Liver (tissue), 9 donors: ENCODE results near the gene LRRC28. TPM values are rescaled to one million over a fixed set of nuclear protein-coding genes. Genes with fewer than 3 reads are reported as not detected.

Experiments
- DNase-seq: peaks from one replicate; pipeline ENCODE4 v3.0.0-alpha.2; 2017; ENCODE audit warnings: low spot score
- H3K27ac ChIP-seq, 2 donors: one replicate each; pipeline ENCODE4 v1.7.0; 2013; ENCODE audit warnings: inconsistent platforms in 2 of 2, low read length in 2 of 2, control low read depth in 1 of 2, low read depth in 1 of 2, mild to moderate bottlenecking in 1 of 2
- H3K27me3 ChIP-seq, 4 donors: one replicate each; pipeline versions ENCODE4 v1.6.1 to v1.7.0; 2013; ENCODE audit warnings: low read length in 3 of 4, inconsistent platforms in 1 of 4, mild to moderate bottlenecking in 1 of 4, moderate library complexity in 1 of 4; ENCODE audit not compliant: control insufficient read depth in 4 of 4, insufficient read depth in 4 of 4
- H3K36me3 ChIP-seq, 4 donors: one replicate each; pipeline versions ENCODE4 v1.6.1 to v1.7.0; 2013; ENCODE audit warnings: low read length in 3 of 4, mild to moderate bottlenecking in 3 of 4, low read depth in 1 of 4, moderate library complexity in 1 of 4; ENCODE audit not compliant: control insufficient read depth in 4 of 4, insufficient read depth in 3 of 4
- H3K4me1 ChIP-seq, 4 donors: one replicate each; pipeline versions ENCODE4 v1.6.1 to v1.7.0; 2013; ENCODE audit warnings: low read length in 3 of 4, mild to moderate bottlenecking in 3 of 4, moderate library complexity in 1 of 4; ENCODE audit not compliant: control insufficient read depth in 4 of 4, insufficient read depth in 4 of 4
- H3K4me3 ChIP-seq, 3 donors: one replicate each; pipeline versions ENCODE4 v1.6.1 to v1.7.0; 2013; ENCODE audit warnings: low read length in 3 of 3, control low read depth in 1 of 3, low read depth in 1 of 3, mild to moderate bottlenecking in 1 of 3
- H3K9ac ChIP-seq, 2 donors: one replicate each; pipeline ENCODE4 v1.7.0; 2013; ENCODE audit warnings: low read length in 2 of 2, mild to moderate bottlenecking in 2 of 2, moderate library complexity in 2 of 2, control low read depth in 1 of 2, low read depth in 1 of 2
- H3K9me3 ChIP-seq, 4 donors: one replicate each; pipeline versions ENCODE4 v1.6.1 to v1.7.0; 2013; ENCODE audit warnings: low read length in 3 of 4; ENCODE audit not compliant: control insufficient read depth in 4 of 4
- ATF3 ChIP-seq: IDR thresholded peaks from 2 replicates; pipeline ENCODE4 v1.6.1; 2016; ENCODE audit warnings: antibody characterized with exemption
- EGR1 ChIP-seq, 2 donors: IDR thresholded peaks; 2 replicates each; pipeline ENCODE4 v1.6.1; 2016 to 2018; ENCODE audit warnings: antibody characterized with exemption in 2 of 2, low read depth in 2 of 2
- FOXA2 ChIP-seq: IDR thresholded peaks from 2 replicates; pipeline ENCODE4 v1.6.1; 2016; ENCODE audit warnings: antibody characterized with exemption
- GABPA ChIP-seq, 2 donors: IDR thresholded peaks in 1 of 2; conservative IDR thresholded peaks in 1 of 2; 2 replicates each; pipeline ENCODE4 v1.6.1; 2016; ENCODE audit warnings: antibody characterized with exemption in 2 of 2, mild to moderate bottlenecking in 1 of 2, moderate library complexity in 1 of 2
- HNF4A ChIP-seq, 2 donors: conservative IDR thresholded peaks; 2 replicates each; pipeline ENCODE4 v1.6.1; 2016; ENCODE audit warnings: antibody characterized with exemption in 2 of 2, mild to moderate bottlenecking in 2 of 2
- HNF4G ChIP-seq: IDR thresholded peaks from 2 replicates; pipeline ENCODE4 v1.6.1; 2016; ENCODE audit warnings: antibody characterized with exemption
- JUND ChIP-seq, 2 donors: IDR thresholded peaks; 2 replicates each; pipeline ENCODE4 v1.6.1; 2016; ENCODE audit warnings: antibody characterized with exemption in 2 of 2
- NR2F2 ChIP-seq: IDR thresholded peaks from 2 replicates; pipeline ENCODE4 v1.6.1; 2016; ENCODE audit warnings: antibody characterized with exemption
- RXRA ChIP-seq, 2 donors: IDR thresholded peaks; 2 replicates each; pipeline ENCODE4 v1.6.1; 2017 to 2018; ENCODE audit warnings: antibody characterized with exemption in 2 of 2, mild to moderate bottlenecking in 1 of 2
- TAF1 ChIP-seq: conservative IDR thresholded peaks from 2 replicates; pipeline ENCODE4 v1.6.1; 2016; ENCODE audit warnings: antibody characterized with exemption, mild to moderate bottlenecking
- YY1 ChIP-seq: IDR thresholded peaks from 2 replicates; pipeline ENCODE4 v1.6.1; 2016; ENCODE audit warnings: antibody characterized with exemption, mild to moderate bottlenecking
- whole genome bisulfite sequencing: extraction: QIAGEN DNeasy Blood & Tissue Kit; methylation state at CpG from one replicate; pipeline ENCODE4 v1.1.7; 2013; 5-methylcytosine and 5-hydroxymethylcytosine counted together
- polyA plus RNA-seq, 2 donors: library from polyadenylated mRNA; stranded (reverse) in 1 of 2; unstranded in 1 of 2; fragments of 200-250 nt in 1 of 2; fragments of >200 nt in 1 of 2; fragmentation: Nextera tagmentation in 1 of 2; extraction: Ambion mirVana in 1 of 2; gene quantifications; one replicate each; pipeline versions ENCODE4 v1.2.1 to v1.2.3, GENCODE V29; 2013 to 2015
- total RNA-seq, 2 donors: library from RNA; depleted of rRNA; stranded (reverse); fragments of >200 nt; gene quantifications; one replicate each; pipeline ENCODE4 v1.2.3, GENCODE V29; 2014
- TF ChIP-seq, protein P1 (sequence below): fragments of 150-350 bp; IDR thresholded peaks from 2 replicates; pipeline ENCODE4 v1.5.1; 2017; ENCODE audit warnings: improper control_type of control experiment, low read depth, low read length; ENCODE audit not compliant: missing input control
- TF ChIP-seq, protein P2 (sequence below): IDR thresholded peaks from 2 replicates; pipeline ENCODE4 v1.6.1; 2016; ENCODE audit warnings: antibody characterized with exemption
- TF ChIP-seq, protein P3 (sequence below): IDR thresholded peaks from 2 replicates; pipeline ENCODE4 v1.6.1; 2016; ENCODE audit warnings: antibody characterized with exemption, mild to moderate bottlenecking
- donor health status: healthy.
- donor health status: healthy.
- donor health status: healthy.
- donor health status: healthy.
- donor health status: healthy.

The LRRC28 gene
- total and polyA plus RNA-seq, 4 donors, result 15.4 to 46.6 (median 41.0) TPM

DNA sequence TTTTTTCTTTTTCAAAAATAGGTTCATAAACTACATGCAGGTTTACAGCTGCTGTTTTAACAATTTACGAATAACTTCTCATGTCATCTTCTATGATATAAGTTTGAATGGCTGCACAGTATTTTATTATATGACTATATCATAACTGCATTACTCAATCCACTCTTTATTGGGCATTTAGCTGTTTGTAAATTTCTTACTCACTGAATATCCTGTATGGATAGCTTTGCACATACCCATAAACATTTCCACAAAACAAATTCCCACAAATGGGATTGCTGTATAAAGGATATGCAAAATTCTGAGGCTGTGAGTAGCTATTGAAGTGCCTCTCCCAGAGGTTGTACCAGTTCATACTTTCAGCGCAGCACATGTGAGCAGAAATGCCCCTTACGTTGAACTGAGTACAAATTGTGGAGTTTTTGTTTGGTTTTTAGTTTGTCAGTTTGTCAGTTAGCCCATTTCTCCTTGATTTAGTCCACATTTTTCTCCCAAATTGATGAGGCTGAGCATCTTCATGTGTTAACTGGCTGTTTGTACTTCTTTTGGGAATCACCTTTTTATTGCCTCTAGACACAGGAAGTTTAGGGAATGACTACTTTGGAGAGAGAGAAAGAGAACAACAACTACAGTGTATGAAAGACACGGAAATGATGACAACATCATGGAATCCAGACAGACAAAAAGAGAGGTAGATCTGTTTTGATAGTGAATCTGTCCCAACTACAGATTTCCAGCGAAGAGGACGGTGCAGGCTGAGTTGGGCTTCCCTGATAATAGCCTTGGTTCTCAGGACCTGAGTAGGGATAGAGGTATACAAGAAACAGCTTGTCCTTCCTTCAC is 26.7 kb upstream of the LRRC28 start:
- TF ChIP-seq HNF4A (conservative IDR thresholded peaks at IDR 0.05) (no peak), GABPA (IDR thresholded peaks at IDR 0.05 in 1 of 2, conservative IDR thresholded peaks at IDR 0.05 in 1 of 2) (no peak), EGR1 (IDR thresholded peaks at IDR 0.05; ENCODE audit: low read depth in 2 of 2) (no peak), RXRA (IDR thresholded peaks at IDR 0.05) (no peak), YY1 (no peak), HNF4G (no peak), FOXA2 (no peak), JUND (IDR thresholded peaks at IDR 0.05) (no peak), ATF3 (no peak), TAF1 (no peak)
- TF ChIP-seq, protein P1, sequence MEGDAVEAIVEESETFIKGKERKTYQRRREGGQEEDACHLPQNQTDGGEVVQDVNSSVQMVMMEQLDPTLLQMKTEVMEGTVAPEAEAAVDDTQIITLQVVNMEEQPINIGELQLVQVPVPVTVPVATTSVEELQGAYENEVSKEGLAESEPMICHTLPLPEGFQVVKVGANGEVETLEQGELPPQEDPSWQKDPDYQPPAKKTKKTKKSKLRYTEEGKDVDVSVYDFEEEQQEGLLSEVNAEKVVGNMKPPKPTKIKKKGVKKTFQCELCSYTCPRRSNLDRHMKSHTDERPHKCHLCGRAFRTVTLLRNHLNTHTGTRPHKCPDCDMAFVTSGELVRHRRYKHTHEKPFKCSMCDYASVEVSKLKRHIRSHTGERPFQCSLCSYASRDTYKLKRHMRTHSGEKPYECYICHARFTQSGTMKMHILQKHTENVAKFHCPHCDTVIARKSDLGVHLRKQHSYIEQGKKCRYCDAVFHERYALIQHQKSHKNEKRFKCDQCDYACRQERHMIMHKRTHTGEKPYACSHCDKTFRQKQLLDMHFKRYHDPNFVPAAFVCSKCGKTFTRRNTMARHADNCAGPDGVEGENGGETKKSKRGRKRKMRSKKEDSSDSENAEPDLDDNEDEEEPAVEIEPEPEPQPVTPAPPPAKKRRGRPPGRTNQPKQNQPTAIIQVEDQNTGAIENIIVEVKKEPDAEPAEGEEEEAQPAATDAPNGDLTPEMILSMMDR, result no peak
- TF ChIP-seq, protein P2, sequence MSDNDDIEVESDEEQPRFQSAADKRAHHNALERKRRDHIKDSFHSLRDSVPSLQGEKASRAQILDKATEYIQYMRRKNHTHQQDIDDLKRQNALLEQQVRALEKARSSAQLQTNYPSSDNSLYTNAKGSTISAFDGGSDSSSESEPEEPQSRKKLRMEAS, result no peak
- TF ChIP-seq, protein P3, sequence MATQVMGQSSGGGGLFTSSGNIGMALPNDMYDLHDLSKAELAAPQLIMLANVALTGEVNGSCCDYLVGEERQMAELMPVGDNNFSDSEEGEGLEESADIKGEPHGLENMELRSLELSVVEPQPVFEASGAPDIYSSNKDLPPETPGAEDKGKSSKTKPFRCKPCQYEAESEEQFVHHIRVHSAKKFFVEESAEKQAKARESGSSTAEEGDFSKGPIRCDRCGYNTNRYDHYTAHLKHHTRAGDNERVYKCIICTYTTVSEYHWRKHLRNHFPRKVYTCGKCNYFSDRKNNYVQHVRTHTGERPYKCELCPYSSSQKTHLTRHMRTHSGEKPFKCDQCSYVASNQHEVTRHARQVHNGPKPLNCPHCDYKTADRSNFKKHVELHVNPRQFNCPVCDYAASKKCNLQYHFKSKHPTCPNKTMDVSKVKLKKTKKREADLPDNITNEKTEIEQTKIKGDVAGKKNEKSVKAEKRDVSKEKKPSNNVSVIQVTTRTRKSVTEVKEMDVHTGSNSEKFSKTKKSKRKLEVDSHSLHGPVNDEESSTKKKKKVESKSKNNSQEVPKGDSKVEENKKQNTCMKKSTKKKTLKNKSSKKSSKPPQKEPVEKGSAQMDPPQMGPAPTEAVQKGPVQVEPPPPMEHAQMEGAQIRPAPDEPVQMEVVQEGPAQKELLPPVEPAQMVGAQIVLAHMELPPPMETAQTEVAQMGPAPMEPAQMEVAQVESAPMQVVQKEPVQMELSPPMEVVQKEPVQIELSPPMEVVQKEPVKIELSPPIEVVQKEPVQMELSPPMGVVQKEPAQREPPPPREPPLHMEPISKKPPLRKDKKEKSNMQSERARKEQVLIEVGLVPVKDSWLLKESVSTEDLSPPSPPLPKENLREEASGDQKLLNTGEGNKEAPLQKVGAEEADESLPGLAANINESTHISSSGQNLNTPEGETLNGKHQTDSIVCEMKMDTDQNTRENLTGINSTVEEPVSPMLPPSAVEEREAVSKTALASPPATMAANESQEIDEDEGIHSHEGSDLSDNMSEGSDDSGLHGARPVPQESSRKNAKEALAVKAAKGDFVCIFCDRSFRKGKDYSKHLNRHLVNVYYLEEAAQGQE, result no peak
- no peaks in the 10 kb centered on the region for H3K9me3 ChIP-seq
- 82% methylated on average over 6 of the region's 6 CpGs for WGBS
- DNase-seq, result no peak
- H3K36me3 ChIP-seq, result peaks cover 2 to 31% (median 14%) of the 10 kb centered on the region in 4 donors
- no peaks in the 10 kb centered on the region for H3K27me3 ChIP-seq
- H3K27ac ChIP-seq, result no peak overlapping the region
- no peak overlapping the region for H3K4me3 ChIP-seq
- peaks cover 2 to 13% (median 5%) of the 10 kb centered on the region in 4 donors for H3K4me1 ChIP-seq
- no peak overlapping the region for H3K9ac ChIP-seq

- Histone ChIP-seq H3K36me3 (peaks cover 2 to 11% (median 6%) of the 10 kb centered on the region in 4 donors), H3K27ac (no peak overlapping the region), H3K27me3 (no peaks in the 10 kb centered on the region), H3K9me3 (no peaks in the 10 kb centered on the region), H3K4me3 (no peak overlapping the region), H3K4me1 (peaks cover 2 to 13% (median 5%) of the 10 kb centered on the region in 4 donors), H3K9ac (no peak overlapping the region)
- no peak for TF ChIP-seq NR2F2
- TF ChIP-seq, protein P2, result no peak
- no peak for TF ChIP-seq HNF4A (conservative IDR thresholded peaks at IDR 0.05)
- TF ChIP-seq FOXA2, result no peak
- DNase-seq, result no peak
- WGBS, result 61% methylated on average over 3 of the region's 3 CpGs
Observed at GRCh38 chr15:99226802-99227201, 24.5 kb upstream of the LRRC28 start.
